ENCODE measurements around the gene MGME1. TPM values are rescaled to one million over a fixed set of nuclear protein-coding genes. Genes with fewer than 3 reads are reported as not detected.
A peak's percentile ranks its signal among the peaks of the same experiment; 100 is the strongest.

MGME1 gene
- total and polyA plus RNA-seq, 9 of the 15 experiments (the other 6 are each of a cell fraction or from before 2014, with no cell fraction given) = 13.4 to 45.1 (median 30.6) TPM

GRCh38 chr20:17971300-17972013, 2.6 kb downstream of the MGME1 start (continued):
- no peak for TF ChIP-seq ZBTB40 (IDR thresholded peaks at IDR 0.05)
- no peak for TF ChIP-seq ZBTB40 (CRISPR knock-in tag; IDR thresholded peaks at IDR 0.05)
- TF ChIP-seq, protein P1, sequence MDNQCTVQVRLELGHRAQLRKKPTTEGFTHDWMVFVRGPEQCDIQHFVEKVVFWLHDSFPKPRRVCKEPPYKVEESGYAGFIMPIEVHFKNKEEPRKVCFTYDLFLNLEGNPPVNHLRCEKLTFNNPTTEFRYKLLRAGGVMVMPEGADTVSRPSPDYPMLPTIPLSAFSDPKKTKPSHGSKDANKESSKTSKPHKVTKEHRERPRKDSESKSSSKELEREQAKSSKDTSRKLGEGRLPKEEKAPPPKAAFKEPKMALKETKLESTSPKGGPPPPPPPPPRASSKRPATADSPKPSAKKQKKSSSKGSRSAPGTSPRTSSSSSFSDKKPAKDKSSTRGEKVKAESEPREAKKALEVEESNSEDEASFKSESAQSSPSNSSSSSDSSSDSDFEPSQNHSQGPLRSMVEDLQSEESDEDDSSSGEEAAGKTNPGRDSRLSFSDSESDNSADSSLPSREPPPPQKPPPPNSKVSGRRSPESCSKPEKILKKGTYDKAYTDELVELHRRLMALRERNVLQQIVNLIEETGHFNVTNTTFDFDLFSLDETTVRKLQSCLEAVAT (IDR thresholded peaks at IDR 0.05) = peak in 1 of 2 experiments; percentile 20; a peak in 1 of 4 replicates
- TF ChIP-seq ZNF212 (CRISPR knock-in tag; IDR thresholded peaks at IDR 0.05) = no peak
- no peak for TF ChIP-seq ZNF239 (CRISPR knock-in tag; IDR thresholded peaks at IDR 0.05)
- no peak for TF ChIP-seq NRF1 (conservative IDR thresholded peaks at IDR 0.05 in 1 of 2, IDR thresholded peaks at IDR 0.05 in 1 of 2)
- 0 out of 2 replicates have a peak, but pooled peaks have one; percentile 15 for TF ChIP-seq SPI1 (IDR thresholded peaks at IDR 0.05; ENCODE audit: borderline replicate concordance, low read depth, low read length)
- no peak for TF ChIP-seq PCBP1 (IDR thresholded peaks at IDR 0.05; ENCODE audit: low read depth, low read length, poor library complexity, severe bottlenecking)
- TF ChIP-seq ZNF398 (CRISPR knock-in tag; IDR thresholded peaks at IDR 0.05) = no peak
- no peak for TF ChIP-seq CBX3 (IDR thresholded peaks at IDR 0.05; ENCODE audit: borderline replicate concordance in 1 of 2, low read length in 2 of 2)
- TF ChIP-seq ZNF263 (CRISPR knock-in tag; IDR thresholded peaks at IDR 0.05; ENCODE audit: borderline replicate concordance) = peak; percentile 78
- peak; percentile 25; the same call in 1 of the 2 replicates for TF ChIP-seq SMARCA4 (IDR thresholded peaks at IDR 0.05)
- TF ChIP-seq TAF9B (IDR thresholded peaks at IDR 0.05; ENCODE audit: partially characterized antibody) = peak; percentile 23
- no peak for TF ChIP-seq SAFB2 (IDR thresholded peaks at IDR 0.05; ENCODE audit: borderline replicate concordance, low read depth, low read length, severe bottlenecking)
